Muscle of back (tissue), 11 donors: ENCODE data around the gene ERVK3-1. TPM values are rescaled to one million over a fixed set of nuclear protein-coding genes. Genes with fewer than 3 reads are reported as not detected.

Experiments used
- DNase-seq, 3 donors: peaks; one replicate each; pipeline versions ENCODE4 v3.0.0 to v3.0.0-alpha.2; 2013
- polyA plus RNA-seq, 10 donors: library from polyadenylated mRNA; unstranded; fragments of 120-200 nt; gene quantifications; one replicate each; pipeline ENCODE4 v1.2.1, GENCODE V29; 2013; ENCODE audit not compliant: insufficient read length in 10 of 10

The ERVK3-1 gene
- polyA plus RNA-seq, 10 donors, result 23.7 to 34.9 (median 30.5) TPM

- no peak for DNase-seq
These were observed 4.6 kb upstream of the ERVK3-1 start for GRCh38 chr19:58300620-58301019.

DNA sequence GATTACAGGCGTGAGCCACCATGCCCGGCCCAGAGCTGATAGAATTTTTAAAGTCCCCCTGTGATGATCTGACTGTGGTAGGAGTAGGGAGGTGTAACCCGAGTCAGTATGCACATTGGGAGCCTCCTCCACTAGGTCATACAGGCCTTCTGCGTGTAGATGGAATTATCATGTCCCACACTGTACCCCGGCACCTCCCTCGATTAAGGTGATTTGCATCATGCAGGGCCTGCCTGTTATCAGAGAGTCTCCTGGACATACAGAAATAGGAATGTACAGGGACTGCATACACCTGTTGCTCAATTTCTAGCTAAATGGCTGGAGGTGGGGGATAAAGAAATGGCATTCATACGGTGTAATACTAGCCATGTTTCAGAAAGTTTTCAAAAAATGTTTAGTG, 922 bp upstream of the ERVK3-1 start:
- no peak for DNase-seq

- no peak for DNase-seq
These were observed 471 bp upstream of the ERVK3-1 start for GRCh38 chr19:58304748-58305064.

DNA sequence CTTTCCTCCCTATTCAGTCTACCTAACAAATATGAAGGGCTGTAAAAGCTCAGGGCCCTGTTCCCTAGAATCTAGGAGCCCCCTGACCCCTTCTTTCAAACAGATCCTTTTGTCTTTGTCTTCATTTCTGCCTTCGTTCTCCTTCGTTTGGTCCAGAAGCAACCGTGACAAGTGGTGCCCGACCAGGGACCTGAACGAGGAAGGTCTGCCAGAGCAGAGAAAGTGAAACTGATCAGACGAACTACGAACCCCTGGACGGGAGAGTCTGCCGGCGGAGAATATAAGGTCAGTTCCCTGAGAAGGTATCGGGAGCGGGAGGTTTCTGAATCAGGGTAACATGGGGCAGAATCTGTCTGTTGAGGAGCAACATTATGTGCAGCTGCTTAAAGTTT, 751 bp downstream of the ERVK3-1 start:
- DNase-seq, result no peak

- DNase-seq, result no peak
These were observed 2.6 kb downstream of the ERVK3-1 start for GRCh38 chr19:58307736-58308135.

DNA sequence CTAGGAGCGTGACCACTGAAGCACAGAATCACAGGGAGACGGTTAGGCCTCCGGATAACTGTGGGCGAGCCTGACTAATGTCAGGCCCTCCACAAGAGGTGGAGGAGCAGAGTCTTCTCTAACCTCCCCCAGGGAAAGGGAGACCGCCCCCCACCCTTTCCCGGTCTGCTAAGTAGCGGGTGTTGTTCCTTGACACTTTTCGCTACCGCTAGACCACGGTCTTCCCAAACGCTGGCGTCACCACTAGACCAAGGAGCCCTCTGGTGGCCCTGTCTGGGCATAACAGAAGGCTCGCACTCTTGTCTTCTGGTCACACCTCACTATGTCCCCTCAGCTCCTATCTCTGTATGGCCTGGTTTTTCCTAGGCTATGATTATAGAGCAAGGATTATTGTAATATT, 5.5 kb downstream of the ERVK3-1 start:
- DNase-seq, result peak in 2 of 3 donors; percentile 10 to 30

GRCh38 chr19:58311345-58311865, 6.2 kb downstream of the ERVK3-1 start:
- no peak for DNase-seq

DNA sequence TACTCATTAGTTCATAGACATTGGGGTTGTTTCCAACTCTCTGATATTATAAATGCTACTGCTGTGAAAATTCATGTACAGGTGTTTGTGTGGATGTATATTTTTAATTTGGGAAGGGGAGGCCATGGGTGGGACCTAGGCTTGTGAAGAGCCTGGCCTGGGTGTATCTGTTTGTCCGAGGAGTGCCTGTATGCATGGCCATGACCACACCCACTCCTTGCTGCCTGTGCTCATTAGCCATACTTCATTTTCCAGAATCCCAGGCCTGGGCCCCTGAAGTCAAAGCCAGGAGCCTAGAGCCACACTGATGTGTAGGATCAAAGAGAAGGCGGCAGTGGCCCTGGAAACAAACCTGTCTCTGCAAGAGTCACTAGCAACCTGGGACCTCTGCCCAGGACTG, 10.4 kb downstream of the ERVK3-1 start:
- no peak for DNase-seq

- peak; percentile 13 to 57 (median 50) for DNase-seq
These were observed 12.4 kb downstream of the ERVK3-1 start for GRCh38 chr19:58317476-58318072.

GRCh38 chr19:58318297-58318696, 13.1 kb downstream of the ERVK3-1 start:
- DNase-seq, result no peak

DNA sequence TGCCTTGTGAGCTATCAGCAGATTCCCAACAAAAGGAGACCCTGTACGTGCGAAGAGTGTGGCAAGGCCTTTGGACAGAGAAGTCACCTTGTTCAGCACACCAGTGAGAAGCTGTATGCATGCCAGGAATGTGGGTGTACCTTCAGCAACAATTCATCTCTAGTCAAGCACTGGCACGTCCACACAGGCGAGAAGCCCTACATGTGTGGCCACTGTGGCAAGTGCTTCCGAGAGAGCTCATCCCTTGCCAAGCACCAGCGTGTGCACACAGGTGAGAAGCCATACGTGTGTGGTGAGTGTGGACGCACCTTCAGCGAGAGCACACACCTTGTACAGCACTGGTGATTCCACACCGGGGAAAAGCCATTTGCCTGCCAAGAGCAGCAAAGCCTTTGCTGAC, 14.1 kb downstream of the ERVK3-1 start:
- no peak for DNase-seq

GRCh38 chr19:58325311-58326022, 20.3 kb downstream of the ERVK3-1 start:
- DNase-seq, result no peak

GRCh38 chr19:58326501-58326913, 21.3 kb downstream of the ERVK3-1 start:
- no peak for DNase-seq

- peak; percentile 97 to 99 (median 98) for DNase-seq
These were observed 21.9 kb downstream of the ERVK3-1 start, which contains the start of gene ZSCAN22 for GRCh38 chr19:58326914-58327726. Gene ZSCAN22, plus strand, starts transcription at chr19:58326994. Its CDS starts 7,809 bp downstream, at chr19:58334803.

DNA sequence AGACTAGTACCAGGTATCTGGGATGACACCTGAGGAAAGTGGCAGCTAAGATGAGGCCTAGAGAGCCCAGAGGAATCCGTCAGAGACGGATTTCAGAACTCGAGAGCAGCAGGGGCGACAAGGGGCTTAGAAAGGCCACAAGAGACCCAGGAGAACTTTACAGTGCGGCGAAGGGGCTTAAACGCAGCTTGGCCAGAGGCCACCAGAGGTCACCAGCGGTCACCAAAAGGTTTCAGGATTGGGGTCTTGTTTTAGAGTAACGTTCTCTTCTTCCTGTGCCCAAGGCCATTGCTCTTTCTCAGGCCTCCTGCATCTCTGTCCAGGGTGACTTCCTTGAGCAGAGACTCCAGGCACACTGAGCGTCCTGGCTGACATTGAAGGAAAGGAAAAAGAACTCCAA, 23.8 kb downstream of the ERVK3-1 start:
- DNase-seq, result peak in 1 of 3 donors; percentile 11

- DNase-seq, result peak in 1 of 3 donors; percentile 14
These were observed 25.3 kb downstream of the ERVK3-1 start for GRCh38 chr19:58330458-58330857.

DNA sequence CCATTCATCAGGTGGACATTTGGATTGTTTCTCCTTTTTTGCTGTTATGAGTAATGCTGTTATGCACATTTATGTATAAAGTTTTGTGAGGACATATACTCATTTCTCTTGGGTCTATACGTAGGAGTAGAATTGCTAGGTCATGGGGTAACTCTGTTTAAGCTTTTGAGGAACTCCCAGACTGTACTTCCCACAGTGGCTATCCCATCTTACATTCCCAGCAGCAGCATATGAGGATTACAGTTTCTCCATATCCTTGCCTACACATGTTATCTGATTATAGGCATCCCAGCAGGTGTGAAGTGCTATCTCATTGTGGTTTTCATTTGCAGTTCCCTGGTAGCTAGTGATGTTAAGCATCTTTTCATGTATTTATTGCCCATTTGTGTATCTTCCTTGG, 27.5 kb downstream of the ERVK3-1 start:
- DNase-seq, result no peak

- no peak for DNase-seq
These were observed 29.6 kb downstream of the ERVK3-1 start for GRCh38 chr19:58334691-58335249.

- no peak for DNase-seq
These were observed 30.5 kb downstream of the ERVK3-1 start for GRCh38 chr19:58335630-58336029.

DNA sequence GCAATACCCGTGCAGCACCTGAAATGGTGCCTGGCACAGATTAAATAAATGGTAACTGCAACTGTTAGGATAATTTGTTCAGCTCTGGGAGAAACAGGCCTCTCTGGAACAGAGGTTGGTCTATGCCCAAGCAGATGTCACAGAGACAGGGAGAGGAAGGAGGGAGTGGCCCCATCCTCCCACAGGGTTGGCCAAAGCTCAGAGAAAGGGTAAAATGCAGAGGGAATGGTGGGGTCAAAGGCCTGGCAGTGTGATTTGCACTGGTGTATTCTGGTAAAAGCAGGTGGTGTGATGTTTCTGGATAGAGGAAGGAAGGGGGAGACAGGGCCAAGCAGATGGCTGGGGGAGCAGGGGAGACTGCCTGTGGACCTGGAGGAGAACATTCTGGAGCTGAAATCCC, 31.0 kb downstream of the ERVK3-1 start:
- no peak for DNase-seq

GRCh38 chr19:58336820-58337219, 31.6 kb downstream of the ERVK3-1 start:
- no peak for DNase-seq

DNA sequence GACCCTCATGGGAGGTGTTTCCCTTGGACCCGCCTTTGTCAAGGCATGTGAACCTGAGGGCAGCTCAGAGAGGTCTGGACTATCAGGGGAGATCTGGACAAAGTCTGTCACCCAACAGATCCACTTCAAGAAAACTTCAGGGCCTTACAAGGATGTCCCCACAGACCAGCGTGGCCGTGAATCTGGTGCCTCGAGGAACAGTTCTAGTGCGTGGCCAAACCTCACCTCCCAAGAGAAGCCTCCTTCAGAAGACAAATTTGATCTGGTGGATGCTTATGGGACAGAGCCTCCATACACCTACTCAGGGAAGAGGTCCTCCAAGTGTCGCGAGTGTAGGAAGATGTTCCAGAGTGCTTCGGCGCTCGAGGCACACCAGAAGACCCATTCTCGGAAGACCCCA, 33.2 kb downstream of the ERVK3-1 start:
- no peak for DNase-seq
